GM21576 (cell line): Measurements from ENCODE around the gene MRNIP.

Source experiments
- ATAC-seq: cut with Tn5 transposase; IDR thresholded peaks from one replicate; pipeline ENCODE4 v1.9.1; 2021; ENCODE audit warnings: mild to moderate bottlenecking, moderate library complexity; ENCODE audit not compliant: unreplicated experiment

MRNIP gene

GRCh38 chr5:179889885-179890284 is 31.3 kb upstream of the MRNIP start:
- ATAC-seq, result no peak

GRCh38 chr5:179887802-179888201 is 29.2 kb upstream of the MRNIP start:
- no peak for ATAC-seq

- no peak for ATAC-seq
Observed at GRCh38 chr5:179887095-179887494, 28.5 kb upstream of the MRNIP start.

- ATAC-seq, result no peak
Observed at GRCh38 chr5:179886190-179886911, 27.7 kb upstream of the MRNIP start.

GRCh38 chr5:179885491-179886090 is 27.0 kb upstream of the MRNIP start:
- ATAC-seq, result no peak

- no peak for ATAC-seq
Observed at GRCh38 chr5:179883163-179883562, 24.5 kb upstream of the MRNIP start.

- no peak for ATAC-seq
Observed at GRCh38 chr5:179882338-179882737, 23.7 kb upstream of the MRNIP start.

GRCh38 chr5:179880848-179881590 is 22.4 kb upstream of the MRNIP start:
- ATAC-seq, result no peak

- no peak for ATAC-seq
Observed at GRCh38 chr5:179880066-179880650, 21.5 kb upstream of the MRNIP start.

GRCh38 chr5:179879690-179880010 is 21.0 kb upstream of the MRNIP start:
- no peak for ATAC-seq

- ATAC-seq, result no peak
Observed at GRCh38 chr5:179879003-179879689, 20.5 kb upstream of the MRNIP start.

GRCh38 chr5:179878222-179879002 is 19.8 kb upstream of the MRNIP start:
- ATAC-seq, result no peak

GRCh38 chr5:179876610-179876952 is 18.0 kb upstream of the MRNIP start:
- ATAC-seq, result no peak

- no peak for ATAC-seq
Observed at GRCh38 chr5:179875741-179876609, 17.4 kb upstream of the MRNIP start.

GRCh38 chr5:179874536-179875292 is 16.1 kb upstream of the MRNIP start:
- ATAC-seq, result no peak

- no peak for ATAC-seq
Observed at GRCh38 chr5:179874136-179874535, 15.5 kb upstream of the MRNIP start.

- no peak for ATAC-seq
Observed at GRCh38 chr5:179873588-179874110, 15.0 kb upstream of the MRNIP start.

- ATAC-seq, result no peak
Observed at GRCh38 chr5:179872828-179873575, 14.4 kb upstream of the MRNIP start.
